Superior temporal gyrus (tissue), 1 donor: Measurements from ENCODE around the gene RGS12.

Source experiments
- DNase-seq: peaks from one replicate; pipeline ENCODE4 v3.0.0-alpha.2; 2016; ENCODE audit errors: extremely low spot score

Gene RGS12

DNA sequence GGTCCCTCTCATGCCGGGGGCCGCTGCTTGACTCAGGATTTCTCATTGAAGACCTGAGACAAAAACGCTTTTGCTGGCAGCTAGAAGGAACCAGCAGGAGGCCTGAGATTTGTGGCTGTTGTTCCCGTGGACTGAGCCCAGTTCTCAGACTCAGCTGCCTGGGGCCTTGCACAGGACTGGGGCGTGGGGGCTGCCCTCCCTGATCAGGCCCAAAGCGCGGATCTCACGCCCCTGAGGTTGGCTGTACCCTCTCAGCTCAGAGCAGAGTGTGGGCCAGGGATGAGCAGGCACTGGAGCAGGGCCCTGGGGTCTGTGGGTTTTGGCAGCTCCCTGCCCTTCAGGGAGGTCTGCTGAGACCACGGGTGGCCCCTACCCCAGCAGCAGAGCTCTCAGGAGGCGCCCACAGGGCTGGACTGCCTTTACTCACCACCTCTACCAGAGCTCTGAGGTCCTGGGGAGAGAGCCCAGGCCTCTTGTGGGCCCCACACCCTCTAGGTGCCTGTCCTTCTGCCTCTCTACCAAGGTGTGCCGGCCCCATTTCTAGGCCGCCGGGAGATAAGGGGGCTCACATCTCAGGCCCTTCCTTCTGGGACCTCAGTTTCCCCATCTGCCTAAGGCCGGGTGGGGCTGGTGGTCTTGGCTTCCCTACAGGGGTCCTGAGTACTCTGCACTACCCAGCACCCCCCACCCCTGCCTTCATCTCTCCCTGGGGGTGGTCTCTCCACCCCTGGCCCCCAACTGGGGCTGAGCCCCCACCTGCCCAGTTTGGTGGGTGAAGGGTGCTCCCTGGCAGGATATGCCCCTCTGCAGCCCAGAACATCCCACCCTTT, 38.3 kb upstream of the RGS12 start:
- no peak for DNase-seq

DNA sequence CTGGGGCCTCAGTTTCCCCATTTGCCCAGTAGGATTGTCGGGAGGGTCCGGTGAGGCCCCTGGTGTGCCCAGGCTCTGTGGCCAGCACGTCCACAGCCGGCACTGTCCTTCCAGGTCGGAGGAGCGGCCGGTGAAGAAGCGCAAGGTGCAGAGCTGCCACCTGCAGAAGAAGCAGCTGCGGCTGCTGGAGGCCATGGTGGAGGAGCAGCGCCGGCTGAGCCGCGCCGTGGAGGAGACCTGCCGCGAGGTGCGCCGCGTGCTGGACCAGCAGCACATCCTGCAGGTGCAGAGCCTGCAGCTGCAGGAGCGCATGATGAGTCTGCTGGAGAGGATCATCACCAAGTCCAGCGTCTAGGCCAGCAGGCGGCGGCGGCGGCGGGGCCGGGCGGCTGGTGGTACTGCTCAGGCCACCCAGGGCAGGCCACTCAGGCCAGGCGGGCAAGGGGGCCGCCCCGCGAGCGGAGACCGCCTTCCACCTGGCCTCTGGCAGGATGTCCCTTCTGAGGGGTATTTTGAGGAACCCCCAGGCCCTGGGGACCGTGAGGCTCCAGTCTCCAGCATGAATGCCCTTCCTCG, 37.1 kb upstream of the RGS12 start:
- DNase-seq = no peak

DNA sequence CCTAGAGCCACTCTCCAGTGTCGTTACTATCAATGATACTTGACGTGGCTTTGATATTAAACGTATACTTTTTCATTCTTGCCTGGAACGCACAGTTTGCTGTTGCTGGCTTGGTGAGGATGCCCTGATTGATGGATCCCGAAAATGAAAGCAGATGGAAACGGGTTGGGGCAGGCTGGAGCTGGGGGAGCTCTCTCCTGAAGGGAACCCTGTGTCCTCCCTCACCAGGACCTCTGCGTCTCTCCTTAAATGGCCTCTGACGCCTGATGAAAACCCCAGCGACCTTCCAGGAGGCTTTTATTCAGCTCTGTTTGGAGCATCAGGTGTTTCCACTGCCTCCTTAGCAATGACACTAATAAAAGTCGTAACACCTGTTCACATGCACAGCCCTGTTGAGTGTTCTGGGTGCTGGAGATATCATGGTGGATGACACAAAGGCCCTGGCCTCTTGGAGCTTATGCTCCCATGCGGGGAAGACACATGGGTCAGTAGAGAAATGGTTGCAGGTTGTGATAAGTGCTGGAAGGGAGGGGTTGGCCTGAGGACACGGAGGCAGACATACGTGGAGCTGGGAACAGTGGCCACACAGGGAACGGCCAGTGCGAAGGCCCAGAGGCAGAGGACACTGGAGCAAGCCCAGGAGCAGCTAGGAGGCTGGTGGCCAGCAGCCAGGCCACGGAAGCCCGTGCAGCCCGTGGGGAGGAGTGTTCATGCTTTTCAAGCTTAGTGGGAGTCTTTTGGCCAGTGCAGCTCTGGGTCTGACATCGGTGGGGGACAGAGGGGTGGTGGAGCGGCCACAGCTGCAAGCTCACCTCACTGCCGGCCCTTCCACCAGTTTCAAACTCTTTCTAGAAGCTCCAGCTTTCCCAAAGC, 36.4 kb upstream of the RGS12 start:
- no peak for DNase-seq

DNA sequence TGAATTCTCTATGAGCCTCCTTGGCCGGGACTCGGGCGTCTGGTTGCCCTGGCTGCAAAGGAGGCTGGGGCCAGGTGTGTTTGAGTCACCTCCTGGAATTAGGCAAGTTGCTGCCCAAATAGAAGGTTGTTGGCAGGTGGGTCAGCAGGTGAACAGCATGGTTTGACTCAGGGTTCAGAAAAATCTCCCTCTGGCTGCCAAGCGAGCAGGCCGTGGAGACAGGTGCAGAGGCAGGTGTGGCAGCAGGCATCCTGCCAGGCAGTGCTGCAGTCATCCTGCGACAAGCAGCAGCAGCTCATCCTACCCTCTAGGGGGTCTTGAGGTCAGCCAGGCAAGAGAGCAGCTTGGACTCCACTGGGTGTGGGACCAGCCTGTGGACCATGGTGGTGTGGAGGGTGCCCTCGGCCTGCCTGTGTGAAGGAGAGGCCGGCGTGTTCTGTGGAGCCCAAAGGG, 35.7 kb upstream of the RGS12 start:
- DNase-seq = no peak

DNA sequence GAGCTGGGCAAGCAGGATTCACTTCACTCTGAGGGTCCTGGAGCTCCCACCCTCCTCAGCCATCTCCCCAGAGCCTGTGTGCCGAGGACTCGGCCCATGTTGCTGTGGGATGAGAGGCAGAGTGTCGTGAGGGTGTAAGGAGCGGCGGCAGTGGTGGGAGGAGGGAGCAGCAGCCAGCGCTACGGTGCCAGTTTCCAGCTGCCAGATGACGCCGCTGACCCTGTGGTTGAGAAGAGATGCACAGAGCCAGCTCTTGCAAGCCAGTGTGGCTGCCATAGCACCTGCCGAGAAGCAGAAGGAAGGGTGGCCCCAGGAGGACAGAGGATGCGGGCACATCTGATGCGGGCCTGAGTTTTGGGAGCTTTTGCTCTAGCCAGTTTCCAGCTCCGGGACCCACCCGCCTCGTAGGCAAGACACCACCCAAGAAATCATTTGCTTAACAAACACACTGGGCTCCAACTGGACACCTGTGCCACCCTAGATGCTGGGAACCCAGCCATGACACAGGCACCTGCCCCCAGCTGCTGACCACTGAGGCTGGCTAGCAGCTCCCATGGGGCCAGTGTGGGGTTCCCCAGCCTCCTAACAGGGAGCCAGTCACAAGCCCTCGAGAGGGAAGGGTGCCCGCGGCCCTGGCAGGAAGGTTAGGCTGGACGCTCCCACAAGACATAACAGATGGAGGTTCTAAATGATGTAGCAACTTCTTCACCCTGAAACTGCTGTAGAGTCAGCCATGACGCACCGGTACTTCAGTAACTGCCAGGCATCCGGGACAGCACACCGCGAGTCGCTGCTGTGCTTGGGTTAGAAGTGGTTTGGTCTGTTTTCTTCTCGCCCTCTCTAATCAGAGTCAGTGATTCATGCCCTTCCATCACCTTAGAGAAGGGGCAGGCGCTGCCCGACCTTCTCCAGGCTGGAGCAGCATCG, 35.0 kb upstream of the RGS12 start:
- no peak for DNase-seq

DNA sequence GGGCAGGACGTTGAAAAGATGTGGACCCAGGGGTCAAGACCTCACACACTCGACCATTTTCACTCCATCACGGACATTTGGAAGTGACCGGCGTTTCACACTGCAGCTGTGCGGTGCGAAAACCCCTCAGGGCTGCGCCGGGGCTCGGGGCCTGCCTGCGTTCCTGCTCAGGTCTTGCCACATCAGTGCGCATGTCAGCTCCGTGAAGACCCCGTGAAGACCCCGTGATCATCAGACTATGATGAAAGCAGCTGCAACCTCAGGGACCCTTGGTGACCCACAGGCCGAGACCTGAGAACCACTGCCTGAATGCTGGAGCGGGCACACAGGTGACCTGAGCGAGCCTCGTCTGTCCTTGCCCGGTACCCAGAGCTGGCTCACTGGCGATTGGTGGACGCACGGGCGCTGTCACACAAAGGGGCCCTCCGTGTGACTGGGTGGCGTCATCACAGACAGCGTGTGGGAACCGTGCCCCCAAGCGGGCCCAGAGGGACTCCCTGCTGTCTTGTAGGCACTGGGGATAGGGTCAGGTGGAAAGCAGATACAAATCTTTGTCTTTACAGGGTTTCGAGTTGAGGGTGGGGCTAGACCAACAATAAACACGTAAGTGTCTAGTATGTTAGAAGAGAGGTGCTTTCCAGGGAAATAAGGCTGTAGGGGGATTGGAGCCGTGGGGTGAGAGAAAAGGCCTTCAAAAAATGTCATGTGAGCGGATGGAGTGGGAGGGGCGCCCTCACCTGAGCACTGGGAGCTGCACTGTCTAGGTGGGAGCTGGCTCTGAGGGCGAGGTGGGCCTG, 31.2 kb upstream of the RGS12 start:
- DNase-seq = no peak

DNA sequence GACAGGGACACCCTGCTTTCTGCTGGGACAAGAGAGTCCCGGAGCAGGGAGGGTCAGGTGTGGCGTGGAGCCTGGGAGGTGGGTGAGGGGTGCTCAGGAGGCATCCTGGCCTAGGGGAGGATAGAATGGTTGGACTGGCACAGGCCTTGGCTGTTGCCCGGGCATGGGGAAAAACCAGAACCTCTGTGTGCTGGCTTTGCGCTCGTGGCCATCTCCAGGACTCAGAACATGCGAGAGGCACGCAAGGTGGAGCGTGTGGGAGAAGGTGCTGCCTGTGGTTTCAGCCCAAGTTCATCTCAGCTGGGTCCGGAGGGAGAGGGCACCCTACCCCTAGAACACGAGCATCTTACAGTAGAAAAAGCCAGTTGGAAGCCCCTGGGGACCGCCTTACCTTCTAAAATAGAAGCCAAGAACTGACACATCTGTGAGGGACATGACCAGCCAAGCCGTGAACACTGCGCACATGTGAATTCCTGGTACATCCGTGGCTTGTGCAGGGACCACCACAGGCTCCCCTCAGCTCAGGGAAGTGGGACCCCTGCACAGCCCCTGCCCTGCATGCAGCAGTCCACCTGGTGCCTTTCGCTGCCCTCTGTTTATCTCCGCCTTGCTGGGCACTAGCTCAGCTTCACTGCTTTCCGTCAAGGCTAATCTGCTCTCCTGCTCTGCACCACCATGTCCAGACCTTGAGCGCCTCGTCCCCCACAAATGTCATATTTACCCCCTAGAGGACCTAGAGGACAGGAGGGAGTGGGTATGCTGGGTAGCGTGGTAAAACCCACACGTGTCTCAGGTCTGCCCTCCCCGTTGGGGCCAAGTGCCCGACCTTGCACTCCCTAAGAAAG, 30.4 kb upstream of the RGS12 start:
- DNase-seq = no peak

DNA sequence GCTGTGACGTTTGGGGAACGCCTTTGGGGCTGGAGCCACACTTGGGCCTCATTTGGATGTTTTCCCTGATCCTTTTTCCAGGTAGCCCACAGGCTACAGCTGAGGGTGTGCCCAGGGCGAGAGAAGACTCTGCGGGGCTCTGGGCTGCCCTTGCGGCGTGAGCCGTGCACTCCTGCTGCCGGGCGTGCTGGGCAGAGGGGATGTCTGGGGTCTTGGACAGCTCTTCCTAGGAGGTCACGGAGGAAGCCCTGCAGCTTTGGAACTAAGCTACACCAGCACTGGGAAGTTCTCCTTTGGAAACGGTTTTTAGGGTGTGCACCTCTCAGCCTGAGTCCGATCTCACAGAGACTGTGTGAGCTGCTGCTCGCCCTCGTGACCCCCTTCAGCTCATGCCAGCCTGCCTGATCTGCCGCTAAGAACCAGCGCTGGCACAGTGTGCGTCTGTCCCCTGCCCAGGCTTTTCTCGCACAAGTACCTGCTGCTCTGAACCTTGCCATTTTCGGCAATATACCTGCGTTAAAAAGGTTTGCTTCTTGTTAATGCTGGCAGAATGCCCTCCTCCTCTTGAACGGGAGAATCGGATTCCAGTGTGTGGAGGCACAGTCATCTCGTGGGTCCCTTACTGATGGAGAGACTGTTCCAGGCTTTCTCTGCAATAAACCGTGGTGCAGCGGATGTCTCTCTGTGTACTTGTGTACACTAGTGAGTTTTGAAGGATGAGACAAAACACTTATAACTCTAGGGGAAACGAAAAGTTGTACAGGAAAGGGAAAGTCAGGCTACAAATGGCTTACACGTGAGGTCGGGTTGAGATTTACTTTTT, 29.6 kb upstream of the RGS12 start:
- DNase-seq = no peak

DNA sequence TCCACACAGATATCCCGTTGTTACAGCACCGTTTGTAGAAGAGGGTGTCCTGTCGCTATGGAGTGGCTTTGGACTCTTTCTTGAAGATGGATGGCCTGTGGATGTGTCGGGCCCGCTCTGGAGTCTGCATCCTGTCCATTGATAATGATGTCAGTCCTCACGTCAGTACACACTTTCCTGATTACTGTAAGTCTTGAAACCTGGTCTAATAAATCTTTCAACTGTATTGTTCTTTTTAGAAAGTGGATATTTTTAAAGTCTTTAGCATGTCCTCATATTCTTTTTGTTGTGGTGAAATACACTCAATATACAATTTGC, 29.0 kb upstream of the RGS12 start:
- DNase-seq = no peak

DNA sequence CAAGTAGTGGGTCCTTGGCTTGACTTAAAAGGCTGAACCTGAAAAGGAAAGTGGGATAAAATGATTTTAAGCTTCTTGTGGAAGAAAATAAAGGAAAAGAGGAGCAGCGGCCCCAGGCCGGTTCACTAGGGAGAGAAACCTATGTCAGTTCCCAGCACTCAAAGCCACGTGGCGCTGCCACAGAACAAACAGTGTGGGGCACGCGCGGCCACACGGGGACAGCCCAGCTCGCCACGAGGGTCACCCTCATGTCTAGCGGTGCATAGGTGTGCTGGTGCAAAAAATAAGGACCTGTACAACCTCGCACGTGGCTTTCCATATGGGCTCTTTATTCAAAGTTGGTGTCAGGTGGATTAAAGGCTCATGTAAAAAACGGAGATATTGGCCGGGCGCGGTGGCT, 26.7 kb upstream of the RGS12 start:
- no peak for DNase-seq

DNA sequence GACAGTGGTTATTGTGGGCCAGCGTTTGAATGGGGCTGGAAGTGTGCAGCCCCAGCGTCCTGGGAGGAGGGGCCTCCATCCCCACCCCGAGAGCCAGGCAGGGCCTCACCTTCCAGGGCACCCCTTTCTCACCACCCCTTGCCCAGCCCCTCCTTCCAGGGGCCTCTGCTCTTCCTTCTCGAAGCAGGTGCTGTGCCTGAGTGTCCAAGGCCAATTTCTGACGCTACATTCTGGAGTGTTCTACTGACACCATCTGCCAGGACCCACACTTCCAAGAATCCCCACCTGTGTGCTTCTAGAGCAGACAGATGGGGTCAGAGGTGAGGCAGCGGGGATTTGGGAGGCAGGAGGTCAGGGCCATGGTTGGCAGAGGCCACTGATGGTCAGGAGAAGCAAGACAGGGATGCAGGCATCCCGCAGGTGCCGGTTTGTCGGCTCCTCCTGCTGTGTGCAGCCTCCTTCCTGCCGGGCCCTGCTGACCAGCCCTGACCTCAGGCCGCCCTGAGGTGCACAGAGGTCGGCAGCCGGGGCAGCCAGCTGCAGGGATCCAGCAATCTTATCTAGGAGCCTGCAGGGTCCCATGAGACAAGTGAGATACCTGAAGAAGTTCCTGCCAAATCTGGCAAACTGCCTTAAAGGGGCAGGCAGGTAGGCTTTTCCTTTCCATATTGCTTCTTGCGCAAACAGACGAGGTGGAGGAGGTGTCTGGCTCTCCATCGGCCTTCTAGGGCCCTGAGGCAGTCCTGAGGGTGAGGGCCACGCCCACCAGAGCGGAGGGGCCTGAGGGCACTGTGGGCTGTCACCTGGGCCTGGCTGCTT, 25.0 kb upstream of the RGS12 start:
- DNase-seq = no peak

DNA sequence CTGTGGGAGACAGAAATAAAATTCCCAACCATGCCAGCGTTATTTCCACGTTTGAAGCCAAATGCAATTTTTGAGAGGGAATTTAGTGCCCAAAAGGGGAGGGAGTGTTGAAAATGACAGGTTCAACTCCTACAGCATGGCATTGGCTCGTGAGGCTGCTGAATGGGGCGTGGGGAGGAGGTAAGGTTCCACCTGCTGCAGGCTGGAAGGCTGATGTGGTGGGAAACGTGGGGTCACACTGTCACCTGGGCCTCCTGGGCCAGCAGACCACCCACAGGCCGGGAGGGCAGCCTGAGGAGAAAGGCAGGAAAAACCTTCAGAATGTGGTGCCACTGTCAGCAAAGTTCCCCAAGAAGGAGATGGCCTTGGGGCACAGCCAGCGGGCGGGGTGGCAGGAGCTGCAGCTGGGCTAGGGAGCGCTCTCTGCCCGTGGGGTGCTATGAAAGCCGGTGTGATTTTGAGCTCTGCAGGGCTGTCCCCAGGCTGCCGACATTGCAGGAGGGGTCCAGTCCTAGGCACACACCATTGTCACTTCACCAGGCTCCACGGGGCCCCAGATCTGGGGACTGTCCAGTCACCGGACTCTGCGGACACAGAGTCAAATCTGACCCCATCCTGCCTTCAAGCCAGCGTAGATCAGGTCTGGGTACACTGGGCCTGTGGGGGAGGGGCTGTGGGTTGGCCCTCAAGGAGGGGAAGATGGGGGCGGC, 24.3 kb upstream of the RGS12 start:
- DNase-seq = no peak

DNA sequence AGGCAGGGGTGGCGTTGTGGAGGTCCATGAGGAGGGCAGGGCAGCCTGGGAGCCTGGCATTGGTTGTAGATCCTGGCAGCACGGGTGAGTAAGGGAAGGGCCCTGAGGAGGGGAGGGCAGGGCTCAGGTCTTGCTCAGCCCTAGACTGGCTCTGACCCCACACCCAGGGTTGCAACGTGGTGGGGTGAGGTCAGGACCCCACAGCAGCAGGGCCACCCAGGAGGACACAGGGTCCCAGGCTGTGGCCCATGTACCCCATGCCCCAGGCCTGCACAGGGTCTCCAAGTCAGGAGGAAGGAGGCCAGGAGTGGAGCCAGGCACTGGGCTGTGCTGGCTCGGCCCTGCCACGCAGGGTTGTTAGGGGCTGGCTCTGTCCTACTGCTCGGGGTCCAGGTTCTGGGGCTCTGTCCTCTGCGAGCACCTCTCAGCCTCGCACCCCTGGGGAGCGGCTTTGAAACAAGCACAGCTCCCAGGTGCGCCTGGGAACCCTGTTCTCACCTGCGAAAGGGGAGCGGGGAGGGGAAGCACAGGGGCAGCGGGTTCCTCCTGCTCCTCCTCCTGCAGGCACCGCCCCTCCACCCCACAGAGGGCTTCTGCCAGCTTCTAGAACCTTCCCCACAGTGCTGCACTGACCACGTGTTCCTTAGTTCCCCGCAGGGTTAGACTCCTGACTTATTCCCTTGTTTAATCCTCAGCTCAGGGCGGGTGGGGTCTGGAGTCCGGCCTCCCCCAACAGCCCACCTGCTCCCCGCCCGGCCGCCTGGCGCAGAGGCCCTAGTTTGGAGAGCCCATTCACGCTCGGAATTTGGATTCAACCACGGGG, 23.5 kb upstream of the RGS12 start:
- DNase-seq = no peak

DNA sequence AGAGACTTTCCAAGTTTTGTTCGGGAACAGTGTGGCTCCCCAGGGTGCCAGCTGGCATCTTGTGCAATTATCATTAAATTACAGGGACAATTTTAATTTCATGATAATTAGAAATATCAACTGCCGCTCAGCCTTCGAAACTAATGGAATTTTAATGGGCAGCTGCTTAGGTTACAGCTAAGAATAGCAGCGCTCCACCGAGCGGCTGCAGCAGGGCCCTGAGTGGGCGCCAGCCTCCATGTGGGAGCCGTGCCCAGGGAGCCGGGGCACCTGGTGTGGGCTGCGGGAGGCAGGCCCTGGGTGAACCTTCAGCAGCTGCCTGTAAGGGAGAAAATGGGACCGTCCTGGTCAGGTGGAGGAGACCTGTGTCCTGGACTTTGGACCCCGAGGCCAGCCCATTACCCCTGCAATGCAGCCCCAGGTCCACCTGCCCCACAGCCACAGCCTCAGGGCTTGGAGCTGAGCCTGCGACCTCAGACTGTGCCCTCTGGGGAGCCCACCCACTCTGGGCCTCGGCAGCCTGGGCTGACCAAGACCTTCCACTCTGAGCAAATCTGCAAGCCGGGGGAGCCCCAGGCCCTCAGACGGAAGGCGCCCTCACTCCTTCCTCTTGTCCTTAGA, 22.7 kb upstream of the RGS12 start:
- DNase-seq = peak; percentile 30

DNA sequence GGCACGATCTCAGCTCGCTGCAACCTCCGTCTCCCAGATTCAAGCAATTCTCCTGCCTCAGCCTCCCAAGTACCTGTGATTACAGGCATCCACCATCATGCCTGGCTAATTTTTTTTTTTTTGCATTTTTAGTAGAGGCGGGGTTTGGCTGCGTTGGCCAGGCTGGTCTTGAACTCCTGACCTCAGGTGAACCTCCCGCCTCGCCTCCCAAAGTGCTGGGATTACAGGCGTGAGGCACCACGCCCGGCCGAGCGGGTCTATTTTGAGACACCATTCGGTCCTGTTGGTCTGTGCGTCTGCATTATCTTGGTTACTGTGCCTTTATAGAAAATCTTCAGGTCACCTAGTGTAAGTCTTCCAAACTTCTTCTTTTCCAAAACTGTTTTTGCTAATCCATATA, 21.7 kb upstream of the RGS12 start:
- no peak for DNase-seq

DNA sequence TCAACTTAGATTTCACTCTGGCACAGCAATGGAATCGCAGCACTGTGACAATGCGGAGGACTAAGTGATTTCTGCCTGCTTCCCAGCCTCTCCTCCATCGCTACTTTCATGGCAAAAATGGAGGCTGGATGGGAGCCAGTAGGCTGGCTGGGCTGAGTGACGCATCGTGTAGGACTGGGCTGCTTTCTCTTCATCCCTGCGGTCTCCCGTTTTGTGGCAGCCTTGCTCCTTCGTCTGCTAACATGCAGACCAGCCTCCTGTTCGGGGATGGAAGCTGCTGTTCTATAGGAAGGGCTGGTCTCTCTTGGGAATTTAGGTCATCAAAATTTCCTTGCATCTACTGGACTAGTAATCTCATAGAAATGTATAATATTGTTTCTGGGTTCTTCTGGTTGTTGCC, 15.8 kb upstream of the RGS12 start:
- DNase-seq = peak; percentile 76
